Activated CD4-positive, alpha-beta T cell treated with anti-CD3 and anti-CD28 coated beads, Interleukin-2, Interleukin-4, amounts not matched to agents 100 ng/mL and 50 ng/mL, durations not matched to agents 16 hours and 8 hours (primary cell): ENCODE data around the gene NGEF.
"Not testable (repeated sequence)": the region's sequence is repeated elsewhere in the genome, so short reads cannot be mapped to it uniquely, and the experiment has no call there.

Source experiments
- DNase-seq: peaks from one replicate; pipeline ENCODE4 v3.0.0-alpha.2; 2020; ENCODE audit warnings: low spot score

NGEF gene

GRCh38 chr2:232870766-232871371 is 142.2 kb downstream of the NGEF start:
- no peak for DNase-seq

- DNase-seq, result no peak
Measured at GRCh38 chr2:232870018-232870765, 142.9 kb downstream of the NGEF start, which contains the start of gene SNORC. TSS of gene SNORC (plus strand) at chr2:232870264. CDS start at chr2:232870342, 78 bp downstream.

DNA sequence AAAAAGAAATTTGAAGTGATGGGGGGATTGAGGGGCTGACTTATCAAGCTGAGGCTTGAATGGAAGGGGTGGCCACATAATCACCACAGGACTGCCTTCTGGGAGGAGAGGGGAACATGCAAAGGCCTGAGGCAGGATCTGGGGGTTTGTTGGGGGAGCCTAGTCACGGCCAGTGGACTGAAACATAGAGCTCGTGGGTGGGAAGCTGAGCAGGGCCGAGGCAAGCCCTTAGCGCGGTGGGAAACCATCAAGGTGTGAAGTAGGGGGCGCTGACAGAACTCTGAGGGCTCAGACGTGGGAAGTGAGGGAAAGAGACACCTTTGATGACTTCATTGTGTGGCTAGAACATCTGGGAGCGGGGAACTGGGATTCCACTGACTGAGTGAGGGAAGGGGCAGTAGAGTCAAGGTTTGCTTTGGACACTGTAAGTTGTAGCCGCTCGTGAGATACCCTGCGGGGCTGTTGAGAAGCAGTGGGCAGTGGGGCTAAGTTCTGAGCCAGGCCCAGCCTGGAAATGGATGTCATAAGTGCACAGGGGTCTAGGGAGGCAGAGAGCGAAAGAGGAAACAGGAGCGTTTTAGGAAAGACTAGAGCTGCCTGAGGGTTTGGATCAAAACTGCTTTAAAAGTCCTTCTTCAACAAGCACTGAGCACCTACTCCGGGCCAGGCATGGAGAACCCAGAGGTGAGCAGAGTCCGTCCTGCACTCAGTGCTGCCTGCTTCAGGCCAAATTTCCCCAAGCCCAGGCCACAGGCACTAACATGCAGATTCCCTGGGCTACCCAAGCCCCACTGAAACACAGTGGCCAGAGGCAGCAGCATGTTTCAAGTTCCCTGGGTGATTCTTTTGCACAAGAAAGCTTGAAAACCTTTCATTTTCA is 143.7 kb downstream of the NGEF start:
- no peak for DNase-seq

GRCh38 chr2:232866104-232866503 is 147.0 kb downstream of the NGEF start:
- no peak for DNase-seq

- no peak for DNase-seq
Measured at GRCh38 chr2:232865165-232865564, 147.9 kb downstream of the NGEF start.

DNA sequence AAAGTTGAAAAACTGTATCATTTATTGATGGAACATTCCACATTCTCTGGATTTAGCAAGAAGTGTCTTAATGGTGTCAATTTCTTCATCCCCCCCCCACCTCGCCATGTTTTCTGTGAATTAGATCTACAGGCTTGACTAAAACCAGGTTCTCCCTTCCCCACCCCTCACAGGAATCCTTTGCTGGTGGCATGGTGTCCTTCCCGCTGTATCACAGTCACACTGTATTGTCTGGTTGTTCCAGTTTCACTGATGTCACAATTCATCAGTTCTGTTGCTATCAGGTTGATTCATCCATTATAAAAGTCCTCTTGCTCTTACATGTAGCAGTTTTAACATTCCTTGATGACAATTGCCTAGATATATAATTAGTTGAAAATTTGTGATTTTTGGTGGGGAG is 149.1 kb downstream of the NGEF start:
- no peak for DNase-seq

DNA sequence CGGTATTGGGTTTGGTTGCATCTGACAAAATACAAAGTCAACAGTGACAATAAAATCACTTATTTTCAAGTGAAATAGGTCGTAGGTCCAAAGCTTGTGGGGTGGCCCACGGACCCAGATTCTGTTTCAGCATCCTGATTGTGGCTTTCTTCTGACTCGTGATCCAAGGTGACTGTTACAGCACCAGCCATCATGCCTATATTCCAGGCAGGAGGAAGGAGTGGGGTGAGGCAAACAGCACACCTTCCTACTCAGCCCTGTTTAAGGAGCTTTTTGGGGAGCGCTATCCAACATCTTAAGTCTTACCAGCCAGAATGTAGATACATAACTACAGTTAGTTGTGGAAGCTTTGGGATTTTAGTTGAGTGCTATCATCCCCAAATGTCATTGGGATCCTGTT is 151.7 kb downstream of the NGEF start:
- no peak for DNase-seq

DNA sequence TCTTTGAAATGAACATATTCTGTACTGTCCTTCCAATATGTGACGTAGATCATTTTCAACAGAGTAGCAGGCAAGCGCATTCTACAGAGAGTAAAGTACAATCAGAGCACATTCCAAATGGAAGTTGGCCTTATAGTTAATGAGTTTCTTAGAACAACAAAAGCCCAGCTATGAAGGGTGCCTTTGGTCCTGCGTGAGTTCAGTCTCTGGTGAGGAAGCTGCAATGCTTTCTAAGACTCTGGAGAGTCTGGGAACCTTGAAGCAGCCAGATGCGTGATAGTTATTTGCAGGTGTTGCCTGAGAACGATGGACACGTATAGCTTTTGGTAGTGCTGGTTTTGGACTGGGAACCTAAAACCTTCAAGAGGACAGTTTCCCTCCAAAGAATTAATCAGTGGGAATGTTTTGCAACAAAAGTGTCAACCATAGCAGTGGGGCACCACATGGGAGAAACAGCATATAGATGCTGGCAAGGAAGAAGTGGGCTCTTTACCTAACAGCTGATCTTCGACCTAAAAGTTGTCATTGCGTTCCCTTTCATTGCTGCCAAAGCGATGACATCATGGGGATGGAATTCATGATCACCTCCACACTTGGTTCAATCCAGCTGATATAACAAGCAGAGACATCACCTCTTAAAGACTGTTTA is 152.3 kb downstream of the NGEF start:
- DNase-seq, result no peak

GRCh38 chr2:232859385-232859916 is 153.6 kb downstream of the NGEF start:
- DNase-seq, result no peak

- no peak for DNase-seq
Measured at GRCh38 chr2:232857158-232857563, 155.9 kb downstream of the NGEF start.

- no peak for DNase-seq
Measured at GRCh38 chr2:232854082-232854481, 159.0 kb downstream of the NGEF start.

GRCh38 chr2:232852676-232853075 is 160.4 kb downstream of the NGEF start:
- DNase-seq, result no peak

GRCh38 chr2:232852081-232852480 is 161.0 kb downstream of the NGEF start:
- DNase-seq, result not testable (repeated sequence)

GRCh38 chr2:232850039-232850438 is 163.0 kb downstream of the NGEF start:
- no peak for DNase-seq

DNA sequence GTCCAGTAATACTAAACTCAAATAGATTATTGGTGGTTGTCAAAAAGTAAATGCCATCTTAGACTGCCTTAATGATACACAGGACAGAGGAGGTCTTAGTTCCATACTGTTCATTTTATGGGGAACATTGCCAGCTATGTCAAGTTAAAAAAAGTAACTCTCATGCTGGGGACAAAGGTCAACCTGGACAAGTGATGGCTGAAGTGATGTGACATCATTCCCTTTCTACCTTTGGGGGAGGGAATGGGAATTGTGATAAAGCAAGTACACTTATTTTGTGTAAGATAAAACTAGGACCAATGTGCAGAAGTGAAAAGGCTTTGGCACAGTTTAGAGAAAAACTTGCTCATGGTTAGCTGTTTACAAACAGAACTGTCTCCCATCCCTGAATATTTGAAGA is 167.0 kb downstream of the NGEF start:
- DNase-seq, result no peak

DNA sequence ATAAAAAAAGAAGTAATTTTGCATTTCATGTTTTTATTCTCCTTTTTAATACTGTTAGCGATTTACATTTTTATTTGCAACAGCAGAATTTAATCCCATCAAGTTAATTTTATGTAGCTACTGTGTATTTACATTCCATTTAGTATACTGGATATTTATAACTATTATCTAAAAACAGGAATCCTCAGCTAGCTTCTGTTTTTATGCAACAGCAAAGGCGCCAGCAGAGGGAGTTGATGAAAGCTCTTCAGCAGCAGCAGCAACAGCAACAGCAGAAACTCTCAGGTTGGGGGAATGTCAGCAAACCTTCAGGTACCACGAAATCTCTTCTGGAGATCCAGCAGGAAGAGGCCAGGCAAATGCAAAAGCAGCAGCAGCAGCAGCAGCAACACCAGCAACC is 169.2 kb downstream of the NGEF start:
- no peak for DNase-seq

DNA sequence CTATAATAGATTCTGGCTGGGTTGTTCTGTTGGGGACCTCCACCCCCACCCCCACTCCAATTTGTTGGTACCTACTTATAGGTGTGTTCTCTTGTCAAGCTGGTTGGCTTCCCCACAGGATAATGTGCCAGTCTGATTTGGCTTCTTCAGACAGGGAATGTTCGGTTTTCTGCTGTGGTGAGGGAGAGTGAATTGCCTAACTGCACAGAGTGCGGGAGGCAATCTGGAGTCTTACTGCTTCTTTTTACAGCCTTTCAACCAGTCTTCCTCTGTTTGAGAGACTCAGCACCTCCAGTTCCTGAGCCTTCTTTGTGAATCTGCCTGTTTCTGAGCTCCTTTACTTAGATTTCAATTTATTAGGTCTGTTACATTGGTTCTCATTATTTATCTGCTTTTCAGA is 170.4 kb downstream of the NGEF start:
- no peak for DNase-seq

DNA sequence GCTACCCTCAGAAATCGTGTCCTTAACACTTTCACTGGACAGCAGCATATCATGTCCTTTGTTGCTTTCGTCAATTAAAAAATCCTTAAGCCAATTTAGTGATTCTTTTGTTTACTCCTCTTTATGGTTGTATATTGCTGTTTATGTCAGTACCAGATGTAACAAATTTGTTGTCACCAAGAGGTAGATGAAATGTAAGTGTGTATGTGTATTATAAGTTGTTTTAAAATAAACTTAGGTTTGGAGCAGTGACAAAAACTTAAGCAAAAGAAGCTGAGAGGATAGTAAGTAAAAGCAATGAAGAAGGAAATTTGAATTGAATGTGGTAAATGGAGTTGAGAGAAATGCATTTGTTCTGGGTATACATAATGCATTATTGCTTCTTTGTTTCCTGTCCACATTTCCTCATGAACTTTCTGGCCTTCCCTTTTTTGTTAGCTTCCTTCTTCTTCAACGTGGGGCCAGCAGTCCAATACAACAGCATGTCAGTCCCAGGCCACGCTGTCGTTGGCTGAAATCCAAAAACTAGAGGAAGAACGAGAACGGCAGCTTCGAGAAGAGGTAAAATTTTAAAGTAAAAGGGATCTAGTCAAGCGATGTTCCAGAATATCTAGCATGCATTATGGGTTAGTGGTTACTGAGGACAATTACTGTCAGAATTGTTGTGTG is 173.5 kb downstream of the NGEF start:
- no peak for DNase-seq

- peak; percentile 89 for DNase-seq
Measured at GRCh38 chr2:232838406-232838874, 174.6 kb downstream of the NGEF start.

DNA sequence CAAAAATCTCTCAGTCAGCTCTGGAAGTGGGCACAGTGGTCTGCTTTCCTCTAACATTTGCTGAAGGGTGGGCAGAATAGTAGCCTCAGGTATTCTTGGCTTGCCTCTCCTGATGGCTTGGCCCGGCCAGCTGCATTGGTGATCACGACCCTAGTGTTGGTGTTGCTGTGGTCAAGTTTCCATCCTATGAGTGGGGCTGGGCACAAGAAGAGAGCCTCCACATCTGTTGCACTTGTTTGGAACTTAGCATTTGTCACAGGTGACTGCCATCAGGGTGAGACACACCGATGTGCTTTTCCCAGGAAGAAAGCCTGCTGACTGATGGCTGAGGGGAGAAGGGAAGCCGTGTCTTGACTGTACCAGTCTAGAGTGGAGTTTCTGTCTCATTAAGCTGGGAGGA is 176.1 kb downstream of the NGEF start:
- no peak for DNase-seq

GRCh38 chr2:232835687-232836208 is 177.3 kb downstream of the NGEF start:
- DNase-seq, result no peak
